HG03571 (cell line): Measurements from ENCODE around the gene ANKRD7.

Source experiments
- ATAC-seq: cut with Tn5 transposase; IDR thresholded peaks from one replicate; pipeline ENCODE4 v1.9.1; 2021; ENCODE audit not compliant: unreplicated experiment

The ANKRD7 gene

GRCh38 chr7:118224521-118224920 lies at the start of gene ANKRD7:
ANKRD7 (plus strand) TSS chr7:118224704; CDS start chr7:118224831, 127 bp downstream.
- ATAC-seq, result no peak

DNA sequence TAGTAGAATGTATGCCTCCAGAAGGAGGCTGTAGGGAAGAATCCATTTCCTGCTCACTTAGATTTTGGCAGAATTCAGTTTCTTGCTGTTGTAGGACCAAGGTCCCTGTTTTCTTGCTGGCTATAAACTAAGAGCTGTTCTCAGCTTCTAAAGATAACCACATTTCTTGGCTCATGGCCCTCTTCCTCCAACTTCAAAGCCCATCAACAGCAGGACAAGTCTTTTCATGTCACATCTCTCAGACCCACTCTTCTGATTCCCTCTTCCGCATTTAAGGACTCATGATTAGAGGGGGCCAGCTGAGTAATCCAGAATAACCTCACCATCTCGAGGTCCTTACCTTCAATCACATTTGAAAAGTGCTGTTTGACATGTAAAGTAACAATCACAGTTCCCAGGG lies 48.8 kb upstream of the ANKRD7 start:
- ATAC-seq, result no peak

- ATAC-seq, result no peak
Observed at GRCh38 chr7:118179191-118179590, 45.3 kb upstream of the ANKRD7 start.

- no peak for ATAC-seq
Observed at GRCh38 chr7:118182593-118183427, 41.7 kb upstream of the ANKRD7 start.

- peak; percentile 0 for ATAC-seq
Observed at GRCh38 chr7:118183428-118183785, 41.1 kb upstream of the ANKRD7 start.

- ATAC-seq, result peak; percentile 98
Observed at GRCh38 chr7:118183786-118184564, 40.5 kb upstream of the ANKRD7 start, which contains the start of gene LSM8. LSM8 (plus strand) TSS chr7:118184164; CDS start chr7:118184224, 60 bp downstream.

GRCh38 chr7:118184565-118184940 lies 40.0 kb upstream of the ANKRD7 start:
- ATAC-seq, result no peak

- no peak for ATAC-seq
Observed at GRCh38 chr7:118185163-118185860, 39.2 kb upstream of the ANKRD7 start.

DNA sequence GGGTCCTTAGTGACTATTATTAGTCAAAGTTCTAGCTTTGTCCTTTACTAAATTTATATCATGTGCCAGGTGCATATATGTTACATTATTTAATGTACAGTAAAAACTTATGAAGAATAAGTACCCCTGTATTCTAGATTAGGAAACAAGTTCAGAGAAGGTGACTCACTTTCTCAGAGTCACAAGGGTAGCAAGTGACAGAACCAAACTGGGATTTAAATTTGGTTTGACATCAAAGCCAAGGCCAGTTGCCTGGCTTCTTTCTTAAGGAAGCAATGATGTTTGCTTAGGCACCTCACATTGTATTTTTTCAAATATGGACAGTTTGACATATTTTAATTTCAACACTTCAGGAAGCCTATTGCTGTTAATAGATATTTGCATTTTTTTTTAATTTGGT lies 38.0 kb upstream of the ANKRD7 start:
- ATAC-seq, result no peak

DNA sequence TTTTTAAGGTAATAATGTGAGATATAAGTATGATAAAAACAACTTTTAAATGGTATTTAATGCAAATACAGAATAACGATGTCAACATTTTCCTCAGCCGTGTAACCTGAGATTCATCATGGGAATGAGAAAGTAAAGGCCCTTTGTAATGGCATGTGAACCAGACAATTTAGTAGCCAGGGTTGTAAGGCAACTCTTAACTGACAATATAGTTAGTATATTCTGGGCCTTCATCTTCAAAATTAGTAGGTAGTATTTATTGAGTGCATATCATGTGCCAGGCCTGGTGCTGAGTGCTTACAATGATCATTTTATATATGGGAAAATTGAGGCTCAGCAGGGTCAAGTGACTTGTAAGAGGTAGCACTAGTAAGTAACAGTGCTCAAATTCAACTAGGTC lies 29.9 kb upstream of the ANKRD7 start:
- no peak for ATAC-seq

GRCh38 chr7:118195837-118196474 lies 28.5 kb upstream of the ANKRD7 start:
- ATAC-seq, result peak; percentile 68

DNA sequence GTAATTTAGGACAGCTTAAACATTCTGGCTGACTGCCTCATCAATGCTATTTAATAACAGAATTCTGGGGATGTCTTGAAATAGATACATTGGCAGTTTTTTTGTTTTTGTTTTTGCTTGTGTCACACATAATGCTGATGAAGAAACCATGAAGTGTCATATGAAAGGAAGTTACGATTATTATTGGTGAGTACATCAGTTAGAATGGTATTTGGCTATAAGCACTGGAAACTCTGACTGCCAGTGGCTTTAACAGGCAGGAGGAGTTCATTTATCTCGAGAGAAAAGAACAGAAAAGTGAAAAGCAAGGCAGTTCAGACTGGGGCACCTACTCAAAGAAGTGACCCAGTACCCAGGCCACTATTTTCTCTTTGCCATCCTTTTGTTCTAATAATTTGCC lies 22.4 kb upstream of the ANKRD7 start:
- ATAC-seq, result no peak

GRCh38 chr7:118214051-118214832 lies 10.3 kb upstream of the ANKRD7 start:
- peak; percentile 87 for ATAC-seq

GRCh38 chr7:118214833-118215182 lies 9.7 kb upstream of the ANKRD7 start:
- ATAC-seq, result peak; percentile 18

- no peak for ATAC-seq
Observed at GRCh38 chr7:118217210-118217619, 7.3 kb upstream of the ANKRD7 start.

GRCh38 chr7:118218413-118219156 lies 5.9 kb upstream of the ANKRD7 start:
- no peak for ATAC-seq

GRCh38 chr7:118219157-118219512 lies 5.4 kb upstream of the ANKRD7 start:
- ATAC-seq, result no peak

DNA sequence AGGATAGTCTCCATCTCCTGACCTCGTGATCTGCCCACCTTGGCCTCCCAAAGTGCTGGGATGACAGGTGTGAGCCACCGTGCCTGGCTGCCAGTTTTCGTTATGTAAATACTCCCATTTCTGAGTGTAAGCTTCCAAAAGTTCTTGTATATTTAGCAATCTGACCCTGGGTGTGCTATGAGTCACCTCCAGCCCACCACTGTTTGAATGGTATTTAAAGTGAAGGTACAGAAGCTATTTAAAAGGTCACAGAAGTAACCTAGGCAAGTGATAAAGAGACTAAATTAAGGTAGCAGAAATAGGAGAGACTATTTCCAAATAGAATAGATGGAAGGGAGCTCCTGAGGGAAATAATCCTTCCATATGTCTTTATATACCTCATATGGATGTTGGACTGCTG lies 3.9 kb upstream of the ANKRD7 start:
- ATAC-seq, result no peak

DNA sequence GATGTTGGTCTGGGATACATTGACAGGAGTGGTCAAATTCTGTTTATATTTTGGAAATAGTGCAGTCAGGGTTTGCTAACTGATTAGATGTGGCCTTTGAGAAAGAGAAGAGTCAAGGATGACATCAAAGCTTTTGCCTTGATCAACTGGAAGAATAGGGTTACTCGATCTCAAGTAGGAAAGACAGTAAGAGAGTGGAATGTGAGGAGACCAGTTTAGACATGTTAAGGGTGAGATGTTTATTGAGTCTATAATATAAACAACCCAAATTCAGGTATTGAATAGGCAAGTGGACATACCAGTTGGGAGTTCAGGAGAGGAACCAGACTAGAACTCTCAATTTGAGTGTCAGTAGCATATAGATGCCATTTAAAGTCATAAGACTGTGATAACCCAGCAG lies 1.9 kb upstream of the ANKRD7 start:
- no peak for ATAC-seq

GRCh38 chr7:118232837-118233236 lies 8.3 kb downstream of the ANKRD7 start:
- no peak for ATAC-seq
